ENCODE results near the gene BAIAP2L2.

GRCh38 chr22:38125751-38126201 is 15.3 kb upstream of the BAIAP2L2 start:
- TF ChIP-seq, protein P1, sequence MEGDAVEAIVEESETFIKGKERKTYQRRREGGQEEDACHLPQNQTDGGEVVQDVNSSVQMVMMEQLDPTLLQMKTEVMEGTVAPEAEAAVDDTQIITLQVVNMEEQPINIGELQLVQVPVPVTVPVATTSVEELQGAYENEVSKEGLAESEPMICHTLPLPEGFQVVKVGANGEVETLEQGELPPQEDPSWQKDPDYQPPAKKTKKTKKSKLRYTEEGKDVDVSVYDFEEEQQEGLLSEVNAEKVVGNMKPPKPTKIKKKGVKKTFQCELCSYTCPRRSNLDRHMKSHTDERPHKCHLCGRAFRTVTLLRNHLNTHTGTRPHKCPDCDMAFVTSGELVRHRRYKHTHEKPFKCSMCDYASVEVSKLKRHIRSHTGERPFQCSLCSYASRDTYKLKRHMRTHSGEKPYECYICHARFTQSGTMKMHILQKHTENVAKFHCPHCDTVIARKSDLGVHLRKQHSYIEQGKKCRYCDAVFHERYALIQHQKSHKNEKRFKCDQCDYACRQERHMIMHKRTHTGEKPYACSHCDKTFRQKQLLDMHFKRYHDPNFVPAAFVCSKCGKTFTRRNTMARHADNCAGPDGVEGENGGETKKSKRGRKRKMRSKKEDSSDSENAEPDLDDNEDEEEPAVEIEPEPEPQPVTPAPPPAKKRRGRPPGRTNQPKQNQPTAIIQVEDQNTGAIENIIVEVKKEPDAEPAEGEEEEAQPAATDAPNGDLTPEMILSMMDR (IDR thresholded peaks at IDR 0.05; ENCODE audit: low read depth, low read length, missing input control): no peak
- TF ChIP-seq RXRA (IDR thresholded peaks at IDR 0.05) (no peak), GABPA (IDR thresholded peaks at IDR 0.05 in 1 of 2, conservative IDR thresholded peaks at IDR 0.05 in 1 of 2) (no peak), NR2F2 (IDR thresholded peaks at IDR 0.05) (no peak), RAD21 (IDR thresholded peaks at IDR 0.05) (no peak), ZBTB33 (IDR thresholded peaks at IDR 0.05) (no peak), TAF1 (conservative IDR thresholded peaks at IDR 0.05) (no peak), FOXA1 (IDR thresholded peaks at IDR 0.05) (no peak)
- TF ChIP-seq, protein P2, sequence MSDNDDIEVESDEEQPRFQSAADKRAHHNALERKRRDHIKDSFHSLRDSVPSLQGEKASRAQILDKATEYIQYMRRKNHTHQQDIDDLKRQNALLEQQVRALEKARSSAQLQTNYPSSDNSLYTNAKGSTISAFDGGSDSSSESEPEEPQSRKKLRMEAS (IDR thresholded peaks at IDR 0.05): no peak
- TF ChIP-seq, protein P3, sequence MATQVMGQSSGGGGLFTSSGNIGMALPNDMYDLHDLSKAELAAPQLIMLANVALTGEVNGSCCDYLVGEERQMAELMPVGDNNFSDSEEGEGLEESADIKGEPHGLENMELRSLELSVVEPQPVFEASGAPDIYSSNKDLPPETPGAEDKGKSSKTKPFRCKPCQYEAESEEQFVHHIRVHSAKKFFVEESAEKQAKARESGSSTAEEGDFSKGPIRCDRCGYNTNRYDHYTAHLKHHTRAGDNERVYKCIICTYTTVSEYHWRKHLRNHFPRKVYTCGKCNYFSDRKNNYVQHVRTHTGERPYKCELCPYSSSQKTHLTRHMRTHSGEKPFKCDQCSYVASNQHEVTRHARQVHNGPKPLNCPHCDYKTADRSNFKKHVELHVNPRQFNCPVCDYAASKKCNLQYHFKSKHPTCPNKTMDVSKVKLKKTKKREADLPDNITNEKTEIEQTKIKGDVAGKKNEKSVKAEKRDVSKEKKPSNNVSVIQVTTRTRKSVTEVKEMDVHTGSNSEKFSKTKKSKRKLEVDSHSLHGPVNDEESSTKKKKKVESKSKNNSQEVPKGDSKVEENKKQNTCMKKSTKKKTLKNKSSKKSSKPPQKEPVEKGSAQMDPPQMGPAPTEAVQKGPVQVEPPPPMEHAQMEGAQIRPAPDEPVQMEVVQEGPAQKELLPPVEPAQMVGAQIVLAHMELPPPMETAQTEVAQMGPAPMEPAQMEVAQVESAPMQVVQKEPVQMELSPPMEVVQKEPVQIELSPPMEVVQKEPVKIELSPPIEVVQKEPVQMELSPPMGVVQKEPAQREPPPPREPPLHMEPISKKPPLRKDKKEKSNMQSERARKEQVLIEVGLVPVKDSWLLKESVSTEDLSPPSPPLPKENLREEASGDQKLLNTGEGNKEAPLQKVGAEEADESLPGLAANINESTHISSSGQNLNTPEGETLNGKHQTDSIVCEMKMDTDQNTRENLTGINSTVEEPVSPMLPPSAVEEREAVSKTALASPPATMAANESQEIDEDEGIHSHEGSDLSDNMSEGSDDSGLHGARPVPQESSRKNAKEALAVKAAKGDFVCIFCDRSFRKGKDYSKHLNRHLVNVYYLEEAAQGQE (IDR thresholded peaks at IDR 0.05): no peak
